ENCODE data around the gene RAI1.

The RAI1 gene

GRCh38 chr17:17713839-17714238 is 32.6 kb downstream of the RAI1 start:
- H3K4me3 ChIP-seq (ENCODE audit: low read depth, low read length): no peak overlapping the region

DNA sequence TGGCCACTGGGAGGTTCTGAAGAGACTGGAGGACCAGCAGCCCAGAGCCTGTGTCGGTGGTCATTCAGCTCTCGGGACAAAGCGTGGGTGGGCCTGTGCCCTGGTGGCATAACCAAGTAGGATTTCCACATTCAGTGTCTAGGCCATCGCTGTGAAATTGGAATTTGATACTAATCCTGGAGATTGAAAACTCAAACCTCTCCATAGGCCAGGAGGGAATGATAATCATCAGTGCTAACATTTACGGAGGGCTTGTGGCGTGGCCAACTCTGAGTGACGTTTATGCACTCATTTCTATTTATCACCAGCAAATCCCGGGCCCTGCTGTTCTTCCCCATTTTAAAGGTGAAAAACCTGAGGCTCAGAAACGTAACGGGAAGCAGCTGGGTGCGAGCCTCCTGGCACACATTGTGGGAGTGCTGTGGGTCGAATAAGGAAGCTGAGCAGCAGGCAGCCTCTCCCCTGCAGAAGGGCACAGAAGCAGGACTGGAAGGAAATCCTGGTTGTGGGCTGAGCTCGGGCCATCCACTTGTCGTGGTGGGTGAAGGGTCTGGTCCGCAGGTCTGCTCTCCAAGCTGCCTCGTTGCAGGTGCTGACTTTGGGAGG is 33.1 kb downstream of the RAI1 start:
- no peak overlapping the region for H3K4me3 ChIP-seq (ENCODE audit: low read depth, low read length)

DNA sequence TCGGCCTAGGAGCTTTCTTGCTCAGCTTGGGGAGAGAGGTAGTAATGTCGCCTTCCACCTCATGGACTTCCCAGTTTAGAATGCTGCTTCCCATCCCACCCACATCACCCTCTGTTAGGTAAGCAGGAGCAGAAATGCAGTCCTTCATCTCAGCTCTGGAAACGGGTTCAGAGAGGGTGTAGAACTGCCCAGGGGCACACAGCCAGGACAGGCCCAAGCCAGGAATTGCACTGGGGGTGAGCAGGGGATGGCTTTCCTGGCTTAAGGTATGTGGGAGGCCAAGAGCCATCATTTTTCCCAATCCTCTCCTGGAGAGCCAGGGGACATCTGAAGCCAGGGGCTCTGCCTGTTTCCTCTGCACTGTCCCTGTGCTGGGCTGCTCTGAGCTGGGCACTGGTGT is 33.6 kb downstream of the RAI1 start:
- no peak overlapping the region for H3K4me3 ChIP-seq (ENCODE audit: low read depth, low read length)

DNA sequence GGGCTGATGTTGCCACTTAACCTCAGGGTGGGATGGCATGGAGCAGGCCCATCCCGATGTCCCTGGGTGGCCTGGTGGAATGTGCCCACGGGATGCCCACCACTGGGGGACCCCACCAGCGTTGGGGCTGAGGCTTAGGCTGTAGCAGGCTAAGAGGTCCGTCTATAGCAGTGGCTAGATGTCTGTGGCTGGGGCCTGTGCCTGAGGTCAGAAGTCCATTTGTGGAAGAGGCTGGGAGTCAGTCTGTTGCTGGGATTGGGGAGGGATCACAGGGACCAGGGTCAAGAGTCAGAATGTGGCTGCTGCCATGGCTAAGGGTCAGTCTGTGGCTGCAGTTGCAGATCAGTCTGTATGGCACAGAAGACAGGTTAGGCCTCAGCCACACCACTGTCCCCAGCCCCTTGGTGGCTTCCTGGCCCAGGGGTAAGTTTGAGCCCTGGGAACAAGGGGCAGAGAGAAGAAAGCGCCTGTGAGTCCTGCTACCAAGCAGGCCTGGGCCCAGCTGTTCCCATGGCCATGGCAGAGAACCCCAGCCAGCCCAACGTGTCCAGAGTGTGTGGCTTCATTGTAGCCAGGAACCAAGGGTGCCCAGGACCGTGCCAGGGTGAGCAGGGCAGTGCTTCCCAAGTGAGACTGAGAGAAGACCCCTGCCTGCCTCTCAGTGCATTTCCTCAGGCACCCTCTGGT is 35.7 kb downstream of the RAI1 start:
- H3K4me3 ChIP-seq (ENCODE audit: low read depth, low read length): no peak overlapping the region

- H3K4me3 ChIP-seq (ENCODE audit: low read depth, low read length): no peak overlapping the region
Observed at GRCh38 chr17:17718251-17718650, 37.0 kb downstream of the RAI1 start.

- no peak overlapping the region for H3K4me3 ChIP-seq (ENCODE audit: low read depth, low read length)
Observed at GRCh38 chr17:17719199-17719940, 38.1 kb downstream of the RAI1 start.

GRCh38 chr17:17719966-17720543 is 38.8 kb downstream of the RAI1 start:
- no peak overlapping the region for H3K4me3 ChIP-seq (ENCODE audit: low read depth, low read length)

DNA sequence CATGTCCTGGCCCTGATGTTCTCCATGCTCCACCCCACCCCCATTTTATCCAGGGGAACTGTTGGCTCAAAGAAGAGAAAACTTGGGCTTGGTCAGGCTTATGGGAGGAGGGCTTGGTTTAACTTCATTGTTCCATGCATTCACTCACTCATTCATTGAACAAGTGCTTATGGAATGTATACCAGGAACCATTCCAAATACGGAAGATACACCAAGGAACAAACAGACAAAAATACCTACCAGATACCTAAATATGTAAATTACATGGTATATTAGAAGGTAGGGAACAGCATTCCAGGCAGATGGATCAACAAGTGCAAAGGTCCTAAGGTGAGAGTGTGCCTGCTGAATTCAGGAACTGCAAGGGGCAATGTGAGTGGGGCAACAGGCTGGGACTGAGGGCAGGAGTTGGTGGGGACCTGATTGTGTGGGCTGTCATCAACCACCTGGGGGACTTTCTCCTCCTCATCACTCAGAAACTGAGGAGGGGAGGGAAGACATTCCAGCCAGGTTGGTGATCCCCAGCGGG is 39.9 kb downstream of the RAI1 start:
- H3K4me3 ChIP-seq (ENCODE audit: low read depth, low read length): no peak overlapping the region

GRCh38 chr17:17722081-17722905 is 41.0 kb downstream of the RAI1 start:
- no peak overlapping the region for H3K4me3 ChIP-seq (ENCODE audit: low read depth, low read length)

- H3K4me3 ChIP-seq (ENCODE audit: low read depth, low read length): no peak overlapping the region
Observed at GRCh38 chr17:17722906-17723353, 41.7 kb downstream of the RAI1 start.

- H3K4me3 ChIP-seq (ENCODE audit: low read depth, low read length): no peak overlapping the region
Observed at GRCh38 chr17:17723354-17724261, 42.4 kb downstream of the RAI1 start.

- peak overlapping the region; percentile 30 for H3K4me3 ChIP-seq (ENCODE audit: low read depth, low read length)
Observed at GRCh38 chr17:17724307-17725010, 43.2 kb downstream of the RAI1 start.

DNA sequence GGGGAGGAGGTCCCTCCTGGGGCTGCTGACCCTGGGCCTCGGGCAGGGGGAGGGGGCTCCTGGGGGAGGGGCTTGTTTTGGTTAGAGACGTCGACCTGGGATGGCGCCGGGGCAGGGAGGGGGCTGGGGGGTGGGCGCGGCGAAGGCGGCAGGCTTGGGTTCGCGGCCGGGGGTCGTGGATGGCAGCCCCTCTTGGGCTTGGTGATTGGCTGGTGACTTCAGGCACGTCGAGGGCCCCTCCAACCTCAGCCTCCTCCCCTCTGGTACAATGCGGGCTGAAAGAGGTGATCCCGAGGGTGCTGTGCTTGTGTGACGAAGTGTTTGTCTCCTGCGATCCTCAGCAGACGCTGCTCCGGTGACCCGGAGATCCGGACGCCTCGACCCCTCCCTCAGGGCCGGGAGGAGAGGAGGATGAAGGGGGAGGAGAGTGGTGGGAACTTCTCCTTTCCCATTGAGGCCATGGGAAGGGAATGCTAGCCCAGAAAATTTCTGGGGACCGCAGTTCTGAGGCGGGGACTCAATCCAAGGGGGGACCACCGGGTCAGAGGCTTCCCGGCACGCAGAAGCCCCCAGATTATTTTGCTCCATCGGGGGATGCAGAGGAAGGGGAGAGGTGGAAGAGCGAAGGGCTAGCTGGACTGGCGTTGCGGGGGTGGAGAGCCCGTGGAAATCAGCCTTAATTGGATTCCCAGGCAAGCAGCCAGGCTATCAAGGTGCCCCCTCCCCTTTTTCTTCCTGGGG is 43.9 kb downstream of the RAI1 start:
- H3K4me3 ChIP-seq (ENCODE audit: low read depth, low read length): peak overlapping the region; percentile 4

- H3K4me3 ChIP-seq (ENCODE audit: low read depth, low read length): no peak overlapping the region
Observed at GRCh38 chr17:17725752-17726457, 44.6 kb downstream of the RAI1 start.

DNA sequence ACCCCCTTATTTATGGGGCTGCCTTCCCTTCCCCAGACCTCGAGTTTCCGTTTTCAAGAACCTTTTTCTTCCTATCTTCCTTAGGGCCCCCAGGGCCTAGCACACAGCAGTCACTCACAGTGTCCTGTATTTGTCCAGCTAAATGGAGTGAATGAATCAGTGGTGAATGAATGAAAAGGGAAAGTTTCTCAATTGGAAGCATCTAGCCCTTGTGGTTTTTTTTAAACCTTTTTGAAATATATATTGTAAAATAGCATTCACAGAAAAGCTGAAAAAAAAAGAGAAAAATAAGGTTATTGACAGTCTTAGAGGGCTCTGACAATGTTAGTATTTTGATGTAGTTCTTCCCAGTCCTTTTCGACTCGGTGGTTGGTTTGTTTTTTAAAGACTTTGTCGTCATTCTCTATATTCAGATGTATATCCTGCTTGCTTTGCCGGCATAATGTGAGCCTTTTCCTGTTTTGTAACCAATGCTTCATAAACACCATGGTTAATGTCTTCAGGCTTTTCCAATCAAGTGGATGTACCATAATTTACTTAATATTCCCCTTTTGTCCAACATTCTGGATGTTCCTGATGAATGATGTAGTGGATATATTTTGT is 45.3 kb downstream of the RAI1 start:
- no peak overlapping the region for H3K4me3 ChIP-seq (ENCODE audit: low read depth, low read length)

DNA sequence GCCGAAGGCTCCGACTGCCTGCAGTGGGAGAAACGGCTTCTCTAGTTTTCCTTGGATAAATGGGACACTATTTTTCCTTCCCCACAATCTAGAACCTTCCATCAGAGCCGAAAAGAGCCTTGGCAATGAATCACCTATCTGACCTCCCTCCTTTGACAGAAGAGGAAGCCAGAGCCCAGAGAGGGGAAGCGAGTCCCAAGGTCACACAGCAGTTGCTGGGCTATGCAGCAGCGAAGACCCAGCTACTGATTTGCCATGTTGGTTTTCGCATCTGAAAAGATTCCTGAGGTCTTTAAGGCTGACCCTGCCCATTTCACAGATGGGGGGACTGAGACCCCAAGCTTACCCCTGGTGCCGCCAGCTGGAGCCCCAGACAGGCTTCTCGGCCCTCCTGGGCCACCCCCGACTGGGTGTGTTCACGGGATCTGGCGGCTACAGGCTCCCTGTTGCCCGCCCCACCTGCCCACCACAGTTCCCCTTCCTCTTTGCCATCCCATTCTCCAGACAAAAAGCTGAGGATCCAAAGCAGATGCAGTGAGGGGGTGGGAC is 45.9 kb downstream of the RAI1 start:
- H3K4me3 ChIP-seq (ENCODE audit: low read depth, low read length): no peak overlapping the region

GRCh38 chr17:17728146-17728545 is 46.9 kb downstream of the RAI1 start:
- H3K4me3 ChIP-seq (ENCODE audit: low read depth, low read length): no peak overlapping the region
